Occipital lobe (tissue), 2 donors: ENCODE data around the gene NAP1L1. TPM values are rescaled to one million over a fixed set of nuclear protein-coding genes. Genes with fewer than 3 reads are reported as not detected.
A peak's percentile ranks its signal among the peaks of the same experiment; 100 is the strongest.

ENCODE experiments used
- DNase-seq: peaks from one replicate; lab custom pipeline; 2025; lab: John Stamatoyannopoulos, UW
- total RNA-seq: library from RNA; depleted of rRNA; stranded (reverse); fragments of >200 nt; gene quantifications from one replicate; pipeline ENCODE4 v1.2.3, GENCODE V29; 2014

Gene NAP1L1
- total RNA-seq, 1 donor from 2014 or later = 191 TPM

DNA sequence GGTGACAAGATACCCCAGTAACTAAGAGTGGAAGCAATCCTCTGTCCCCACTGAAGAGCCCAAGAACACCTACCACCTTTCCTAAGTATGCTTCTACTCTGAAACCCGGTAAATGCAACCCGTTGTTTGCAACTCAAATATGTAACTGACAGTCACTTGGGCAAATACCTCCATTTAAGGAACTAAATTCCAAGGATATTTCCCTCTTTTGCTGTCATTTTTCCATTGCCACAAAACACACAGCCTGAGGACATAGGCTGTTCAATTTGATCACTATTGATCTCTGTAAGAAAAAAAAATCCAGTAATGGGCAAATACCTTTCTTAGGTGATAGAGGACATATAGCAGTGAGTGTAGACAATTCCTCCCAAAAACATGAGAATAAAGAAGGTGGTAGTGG is 46.3 kb downstream of the NAP1L1 start:
- DNase-seq = no peak

DNA sequence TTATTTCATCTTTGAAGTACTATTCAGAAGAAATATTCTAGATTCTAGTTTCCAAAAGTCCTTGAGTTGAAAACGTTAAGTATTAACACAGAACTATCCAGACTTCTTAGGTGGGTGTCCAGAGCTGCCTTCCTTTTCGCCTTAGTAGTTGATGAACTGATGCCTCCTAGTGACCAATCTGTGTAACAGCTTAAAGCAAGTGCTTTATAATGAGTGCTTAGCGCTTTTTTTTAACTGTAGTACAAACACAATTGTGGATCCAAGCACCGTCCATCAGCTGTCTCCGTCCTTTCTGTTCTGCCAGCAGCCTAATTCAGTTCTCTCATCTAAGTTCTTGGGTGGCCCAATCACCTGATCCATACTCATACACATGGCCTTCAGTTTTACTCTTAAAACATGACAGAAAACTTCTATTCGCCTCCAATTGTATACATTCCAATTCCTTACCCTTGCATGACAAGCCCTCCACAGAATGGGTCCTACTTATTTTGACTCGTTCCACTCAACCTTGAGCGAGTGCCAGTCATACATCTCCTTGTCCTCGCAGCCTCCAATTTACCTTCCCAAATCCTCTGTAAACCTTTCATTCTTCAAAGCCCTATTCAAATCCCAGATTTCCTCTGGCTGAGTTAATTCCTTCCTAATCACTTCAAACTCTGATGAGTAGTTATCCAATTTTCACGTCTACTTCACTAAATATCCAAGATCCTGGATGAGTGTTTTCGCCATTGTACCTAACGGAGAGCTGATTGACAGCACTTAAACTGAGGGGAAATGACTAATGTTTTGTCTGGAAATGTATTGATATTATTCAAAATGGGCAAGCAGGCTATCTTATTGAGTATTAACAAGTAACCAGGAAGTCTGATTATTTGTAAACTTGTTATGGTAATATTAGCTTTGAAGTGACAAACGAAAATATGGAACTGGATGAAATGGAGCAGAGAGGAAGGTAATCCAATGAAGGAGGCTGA is 47.1 kb downstream of the NAP1L1 start:
- peak; percentile 5 for DNase-seq

DNA sequence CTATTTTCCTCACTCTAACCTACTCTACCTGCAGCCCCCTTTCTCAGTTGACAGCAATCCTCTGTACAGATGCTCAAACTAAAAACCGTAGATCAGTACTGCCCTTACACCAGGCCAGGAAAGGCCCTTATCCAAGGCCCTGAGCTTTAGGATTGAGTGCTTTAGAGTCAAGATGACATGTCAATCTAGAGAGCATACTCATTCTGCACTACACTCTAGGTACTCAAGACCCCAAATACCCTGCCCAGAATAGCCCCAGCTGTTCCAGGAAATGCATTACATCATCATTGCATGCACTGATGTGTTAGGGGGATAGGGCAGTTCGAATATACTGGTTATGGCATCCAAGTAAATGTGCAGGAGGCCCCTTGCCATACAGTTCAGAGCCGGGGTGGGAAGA is 49.4 kb downstream of the NAP1L1 start:
- DNase-seq = no peak

DNA sequence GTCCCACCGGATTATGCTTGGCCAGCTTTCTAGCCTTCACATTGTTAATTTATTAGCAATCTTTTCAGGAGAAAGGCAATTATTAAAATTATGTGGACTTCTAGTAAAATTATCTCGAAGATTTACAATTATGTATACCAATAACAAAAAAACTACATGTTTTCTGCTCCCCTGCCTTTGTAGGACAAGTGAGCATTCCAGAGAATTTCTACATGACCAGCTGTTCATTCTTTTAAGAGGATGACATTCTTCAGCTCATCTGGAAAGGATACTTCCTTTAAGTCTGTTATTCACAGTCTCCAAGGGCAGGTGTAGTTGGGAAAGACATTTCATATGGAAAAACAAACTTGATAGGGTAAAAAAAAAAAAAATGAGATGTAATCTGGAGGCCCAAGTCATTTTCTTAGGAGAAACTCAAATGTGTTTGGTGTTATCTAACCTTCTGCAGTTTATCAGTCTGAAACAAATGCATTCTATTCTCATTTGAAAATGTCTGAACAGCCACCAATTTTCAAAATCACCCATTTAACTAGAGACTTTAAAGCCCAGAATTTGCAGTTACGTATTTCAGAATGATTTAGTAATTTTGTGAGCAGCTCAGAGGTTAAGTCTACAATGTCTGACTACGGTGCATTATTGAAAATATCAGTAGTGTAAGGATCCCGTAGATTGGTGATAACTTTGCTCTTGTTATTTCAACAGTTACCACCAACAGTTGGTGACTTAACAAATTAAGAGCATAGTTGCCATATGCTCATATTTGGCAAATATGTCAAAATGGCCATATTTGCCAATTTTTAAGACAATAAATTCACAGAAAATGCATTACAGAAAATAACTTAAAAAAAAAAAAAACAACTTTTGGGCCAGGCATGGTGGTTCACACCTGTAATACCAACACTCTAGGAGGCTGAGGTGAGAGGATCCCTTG is 51.1 kb downstream of the NAP1L1 start:
- no peak for DNase-seq

DNA sequence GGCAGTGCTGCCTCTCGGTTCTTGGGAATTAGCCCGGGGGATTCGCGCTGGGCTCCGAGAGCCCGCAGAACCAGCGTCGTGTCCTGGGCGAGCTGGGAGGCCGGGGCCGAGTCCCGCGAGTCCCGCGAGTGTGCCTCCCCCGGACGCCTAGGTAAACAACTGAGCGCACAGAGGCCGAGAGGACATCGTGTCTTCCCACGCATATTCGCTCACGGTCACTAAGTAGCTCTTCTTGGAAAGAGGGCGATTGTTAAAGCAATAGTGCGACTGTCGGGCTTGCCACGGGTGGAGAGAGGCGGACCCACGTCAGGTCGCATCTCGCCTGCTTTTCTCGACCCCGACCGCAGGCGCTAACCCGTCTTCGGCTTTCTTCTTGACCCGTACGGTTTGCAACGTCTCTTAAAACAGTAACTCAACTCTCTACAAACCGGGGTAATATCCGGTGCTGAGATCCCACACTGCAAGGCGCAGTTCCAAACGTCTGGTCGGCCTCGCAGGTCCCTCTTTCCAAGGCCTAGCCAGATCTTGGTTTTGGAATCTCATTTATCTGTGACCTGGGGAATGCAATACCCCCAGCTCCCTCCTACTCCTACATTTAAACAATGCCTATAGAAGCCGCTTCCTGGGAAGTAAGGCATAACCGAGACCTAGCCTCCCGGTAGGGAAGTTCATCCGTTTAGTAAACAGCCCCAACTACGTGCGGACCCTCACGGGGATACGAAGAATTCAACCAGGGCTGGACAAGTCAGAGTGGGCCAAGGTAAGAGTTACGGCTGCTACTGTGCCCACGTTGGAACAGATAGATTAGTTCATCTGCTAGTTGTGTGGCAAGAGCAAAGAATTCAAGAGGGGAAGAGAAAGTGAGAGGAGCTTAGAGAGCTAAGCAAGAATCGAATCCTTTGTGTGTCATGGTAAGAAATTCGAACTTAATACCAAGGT is 52.2 kb downstream of the NAP1L1 start:
- DNase-seq = no peak

DNA sequence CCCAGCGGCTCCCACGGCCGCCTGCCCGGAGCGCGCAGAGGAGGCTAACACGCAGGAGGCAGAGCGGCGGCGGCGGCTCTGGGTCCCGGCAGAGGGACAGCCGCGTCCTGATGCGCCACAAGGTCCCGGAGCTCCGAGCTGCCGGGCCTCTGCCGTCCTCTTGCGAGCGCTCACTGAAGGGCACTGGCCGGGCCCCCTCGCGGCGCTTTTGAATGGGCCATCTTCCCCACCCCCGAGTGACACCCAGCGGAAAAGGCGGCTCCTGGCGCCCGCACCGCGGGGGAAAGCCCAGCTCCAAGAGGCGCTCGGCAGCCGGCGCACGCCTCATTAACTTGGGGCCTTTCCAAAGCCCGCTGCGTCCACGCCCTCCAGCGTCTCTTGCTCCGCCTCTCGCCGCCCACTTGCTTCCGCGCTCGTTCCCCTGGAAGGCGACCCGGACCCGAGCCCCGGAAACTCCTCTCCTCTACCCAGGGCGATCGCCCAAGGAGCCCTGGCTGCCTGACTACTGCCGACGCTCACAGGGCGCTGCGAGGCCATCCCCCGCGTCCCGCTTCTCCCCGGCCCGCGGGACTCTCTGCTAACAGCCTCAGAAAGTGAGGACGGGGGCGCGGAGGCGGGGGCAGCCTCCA is 53.0 kb downstream of the NAP1L1 start, which contains the start of gene PHLDA1:
Gene PHLDA1 (minus strand): TSS at position 363 of the 629 bp plus-strand sequence.
- DNase-seq = peak; percentile 92

DNA sequence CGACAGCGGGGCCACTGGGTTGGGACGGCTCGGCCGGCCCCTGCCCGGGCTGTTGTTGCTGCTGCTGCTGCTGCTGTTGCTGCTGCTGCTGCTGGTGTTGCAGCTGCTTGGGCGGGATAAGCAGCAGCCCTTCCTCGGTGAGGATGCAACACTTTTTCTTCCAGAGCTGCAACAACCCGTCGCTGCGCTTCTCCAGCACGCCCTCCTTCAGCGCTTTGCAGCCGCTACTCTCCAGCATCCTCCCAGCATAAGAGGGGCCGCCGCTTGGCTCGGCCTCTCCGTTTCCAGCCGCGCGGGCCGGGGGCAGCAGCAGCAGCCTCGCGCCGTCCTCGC is 53.4 kb downstream of the NAP1L1 start:
- peak; percentile 72 for DNase-seq

DNA sequence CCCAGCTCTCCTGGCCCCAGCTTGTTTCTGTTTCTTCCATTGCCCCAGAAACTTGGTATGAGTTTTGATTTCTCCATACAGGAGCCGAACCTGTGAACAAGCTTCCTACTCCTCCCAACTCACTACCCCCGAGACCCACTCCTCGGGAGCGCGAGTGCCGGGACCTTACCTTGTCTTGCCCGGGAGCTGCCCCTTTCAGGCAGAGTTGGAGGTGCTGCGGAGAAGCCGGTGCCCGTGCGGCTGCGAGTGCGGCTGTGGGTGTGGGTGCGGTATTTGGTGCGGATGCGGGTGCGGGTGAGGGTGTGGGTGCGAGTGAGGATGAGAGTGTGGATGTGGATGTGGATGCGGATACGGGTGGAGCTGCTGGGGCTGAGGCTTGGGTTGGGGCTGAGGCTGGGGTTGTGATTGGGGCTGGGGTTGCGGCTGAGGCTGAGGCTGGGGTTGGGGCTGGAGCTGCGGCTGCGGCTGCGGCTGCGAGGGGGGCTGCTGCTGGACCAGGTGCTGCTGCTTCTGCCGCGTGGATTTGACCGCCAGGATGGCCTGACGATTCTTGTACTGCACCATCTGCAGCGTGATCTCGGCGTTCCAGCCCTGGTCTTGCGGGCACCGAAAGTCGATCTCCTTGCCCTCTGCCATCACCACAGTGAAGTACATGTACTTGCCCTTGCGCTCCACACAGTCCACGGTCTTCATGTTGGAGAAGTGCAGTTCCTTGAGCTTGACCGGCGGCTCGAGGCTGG is 54.0 kb downstream of the NAP1L1 start:
- DNase-seq = no peak

DNA sequence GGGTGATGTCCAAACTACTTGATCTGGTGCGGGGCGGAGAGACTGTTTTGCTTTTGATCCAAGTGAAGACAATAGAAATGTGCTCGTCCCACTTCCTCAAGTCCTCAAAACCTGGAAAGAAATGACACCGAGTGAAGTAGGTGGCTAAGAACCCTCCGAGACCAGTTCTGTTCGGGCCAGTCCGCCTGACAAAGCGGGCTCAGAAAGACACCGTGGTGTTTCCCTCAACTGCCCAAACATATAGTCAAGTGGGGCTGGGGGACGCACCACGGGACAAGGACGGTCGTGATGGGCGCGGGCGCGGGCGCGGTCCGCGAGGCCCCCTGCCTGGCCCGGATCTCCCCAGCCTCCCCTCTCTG is 54.5 kb downstream of the NAP1L1 start:
- DNase-seq = no peak

DNA sequence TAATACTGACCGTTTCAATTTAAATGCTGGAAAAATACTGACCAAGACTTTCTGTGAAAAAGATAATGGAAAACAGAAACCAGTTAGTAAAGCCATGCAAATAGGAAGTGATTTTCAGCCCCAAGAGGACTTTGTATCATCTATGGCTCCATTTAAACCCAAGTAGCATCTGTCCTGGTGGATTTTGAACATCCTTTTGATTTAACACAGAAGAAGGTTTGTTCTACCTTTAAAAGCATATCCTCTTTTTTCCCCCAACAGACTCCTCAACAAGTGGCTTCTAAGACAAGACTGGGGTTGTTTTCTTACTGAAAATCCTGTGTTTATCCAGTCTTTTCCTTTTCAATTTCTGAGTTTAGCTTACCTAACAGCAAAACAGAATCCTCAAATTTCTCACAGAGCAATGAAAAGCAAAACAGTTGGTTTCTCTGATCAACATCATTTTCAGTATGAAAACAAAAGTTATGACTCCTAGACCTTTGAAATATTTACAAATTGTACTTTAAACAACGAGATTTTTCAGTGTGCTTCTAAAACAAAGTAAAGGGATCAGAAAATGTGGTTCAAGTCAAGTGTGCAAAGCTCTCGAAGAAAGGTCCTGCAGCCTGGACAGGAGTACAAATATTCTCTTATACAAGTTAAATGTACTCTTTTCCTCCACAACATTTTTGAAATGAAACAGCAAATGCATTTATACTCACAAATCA is 55.8 kb downstream of the NAP1L1 start:
- no peak for DNase-seq

DNA sequence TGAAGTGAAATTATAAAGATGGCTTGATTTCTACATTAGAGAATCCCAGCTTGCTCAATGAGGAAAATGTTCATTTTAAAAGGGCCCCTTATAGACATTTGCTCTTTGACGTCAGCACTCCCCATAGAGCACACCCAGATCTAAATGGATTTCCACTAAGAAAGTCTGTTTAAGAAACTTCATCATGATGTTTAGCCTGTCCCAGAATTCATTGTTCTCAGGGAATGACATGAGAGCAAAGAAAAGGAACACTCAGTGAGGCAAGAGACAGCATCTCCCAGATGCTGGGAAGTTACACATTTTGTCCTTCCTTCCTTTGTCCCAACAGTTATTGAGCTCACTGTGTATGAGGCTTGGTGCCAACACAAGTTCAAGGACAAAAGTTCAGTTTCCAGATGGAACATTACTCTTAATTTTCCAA is 57.8 kb downstream of the NAP1L1 start:
- no peak for DNase-seq

DNA sequence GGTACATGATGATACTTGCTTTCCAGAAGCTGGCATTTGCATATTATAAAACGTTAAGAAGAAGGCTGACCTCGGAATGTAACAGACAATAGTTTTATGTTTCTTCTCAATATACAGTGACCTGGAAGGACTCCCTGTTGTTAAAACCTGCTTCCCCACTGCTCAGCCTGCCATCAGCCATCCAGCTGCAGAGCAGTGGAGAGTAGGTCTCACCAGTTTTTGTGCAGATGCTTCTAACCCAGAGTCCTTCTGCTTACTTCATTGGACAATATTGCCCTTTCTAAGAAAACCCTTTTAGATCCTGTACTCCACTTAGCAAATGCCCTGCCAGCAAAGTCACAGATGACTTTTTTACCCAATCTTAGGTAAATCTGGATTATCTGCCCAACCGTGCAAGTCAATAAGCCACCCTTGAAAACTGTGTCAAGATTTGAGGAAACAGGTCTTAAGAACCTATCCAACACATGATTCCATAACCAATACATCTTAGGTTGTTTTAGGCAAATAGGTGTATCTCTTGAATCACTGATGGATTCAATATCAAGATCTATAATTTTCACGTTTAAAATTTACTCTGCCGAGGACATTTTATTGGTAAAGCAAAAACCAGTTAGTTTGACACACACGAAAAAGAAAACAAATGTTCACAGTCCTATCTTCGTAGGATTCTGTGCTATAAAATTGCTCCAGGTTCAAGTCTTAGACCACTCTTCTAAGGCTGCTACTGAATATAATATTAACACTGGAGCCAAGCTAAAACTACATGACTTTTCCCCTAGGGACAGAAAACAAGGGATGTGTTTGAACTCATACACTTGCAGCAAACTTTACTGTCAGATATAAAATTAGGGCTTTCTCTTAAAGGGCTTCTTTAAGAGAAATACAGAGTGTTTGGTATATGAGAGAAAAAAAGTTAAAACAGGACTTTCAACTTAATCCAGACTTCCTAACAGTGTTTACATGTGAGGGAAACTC is 58.6 kb downstream of the NAP1L1 start:
- no peak for DNase-seq

DNA sequence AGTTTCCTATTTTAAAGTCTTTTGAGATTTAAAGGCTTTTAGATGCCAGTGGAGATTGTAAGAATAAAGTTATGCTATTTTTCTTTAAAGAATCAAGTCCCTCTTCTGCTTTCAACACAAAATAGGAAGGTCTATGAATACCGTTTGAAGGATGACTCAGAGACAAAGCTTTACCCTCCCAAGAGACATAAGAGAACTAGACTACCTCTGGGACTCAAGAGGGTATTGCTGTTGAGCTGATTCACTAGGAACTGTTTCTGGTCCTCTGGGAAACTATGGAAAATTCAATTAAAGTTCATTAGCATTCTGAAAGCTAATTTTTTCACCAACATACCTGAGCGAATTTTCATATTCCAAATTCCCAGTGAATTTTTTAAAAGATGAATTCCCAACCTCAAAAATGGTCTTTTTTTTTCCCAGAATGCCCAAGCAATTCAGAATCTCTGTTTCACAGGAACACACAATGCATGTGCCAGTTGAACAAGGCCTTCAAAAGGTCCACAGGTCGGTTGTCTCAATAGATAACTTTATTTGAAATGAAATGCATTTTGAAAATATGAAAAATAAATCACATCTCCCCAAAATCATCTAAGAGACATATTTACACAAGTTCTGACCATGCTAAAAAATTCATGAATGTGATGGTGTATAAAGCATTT is 59.4 kb downstream of the NAP1L1 start:
- no peak for DNase-seq

DNA sequence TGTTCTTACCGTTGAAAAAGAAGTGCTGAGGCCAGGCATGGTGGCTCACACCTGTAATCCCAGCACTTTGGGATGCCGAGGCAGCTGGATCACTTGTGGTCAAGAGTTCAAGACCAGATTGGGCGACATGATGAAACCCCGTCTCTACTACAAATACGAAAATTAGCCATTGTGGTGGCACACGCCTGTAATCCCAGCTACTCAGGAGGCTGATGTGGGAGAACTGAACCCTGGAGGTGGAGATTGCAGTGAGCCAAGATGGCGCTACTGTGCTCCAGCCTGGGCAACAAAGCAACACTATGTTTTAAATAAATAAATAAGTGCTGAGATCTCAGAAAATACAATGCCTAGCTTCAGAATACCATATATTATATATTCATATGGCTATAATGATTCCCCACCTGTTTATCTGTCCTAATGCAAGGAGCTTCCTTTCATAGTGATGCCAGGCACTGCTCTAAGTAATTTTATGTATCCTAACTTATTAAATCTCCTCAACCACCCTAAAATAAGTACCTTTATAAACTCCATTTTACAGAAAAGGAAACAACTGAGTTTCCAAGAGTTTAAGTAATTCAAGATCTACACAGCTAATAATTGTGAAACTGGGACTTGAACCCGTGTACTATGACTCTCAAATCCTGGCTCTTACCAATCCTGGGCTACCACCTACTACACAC is 60.2 kb downstream of the NAP1L1 start:
- DNase-seq = no peak

DNA sequence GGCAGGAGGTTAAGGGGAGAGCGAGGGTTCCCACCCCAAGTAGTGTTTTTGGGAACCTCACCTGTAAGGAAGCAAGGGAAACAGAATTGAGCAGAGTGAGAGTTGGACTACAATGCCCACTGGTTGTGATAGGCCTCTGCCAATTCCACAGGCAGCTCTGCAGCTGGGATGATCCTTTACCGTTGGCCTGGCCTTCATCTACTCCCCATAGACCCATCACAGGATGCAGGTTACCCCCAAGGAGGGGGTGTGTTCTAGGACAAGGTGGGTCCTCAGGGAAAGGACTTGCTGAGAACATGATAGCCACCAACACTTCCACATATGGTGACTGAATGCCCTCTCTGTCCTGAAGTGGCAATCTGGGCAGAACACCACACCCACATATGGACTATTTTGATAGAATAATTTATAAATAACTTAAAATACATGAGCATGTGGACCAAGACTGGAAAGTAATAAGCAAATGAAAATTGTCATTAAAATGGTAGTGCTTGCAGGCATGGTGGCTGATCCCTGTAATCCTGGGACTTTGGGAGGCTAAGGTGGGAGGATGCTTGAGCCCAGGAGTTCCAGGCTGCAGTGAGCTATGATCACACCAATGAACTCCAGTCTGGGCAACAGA is 61.3 kb downstream of the NAP1L1 start:
- DNase-seq = no peak

DNA sequence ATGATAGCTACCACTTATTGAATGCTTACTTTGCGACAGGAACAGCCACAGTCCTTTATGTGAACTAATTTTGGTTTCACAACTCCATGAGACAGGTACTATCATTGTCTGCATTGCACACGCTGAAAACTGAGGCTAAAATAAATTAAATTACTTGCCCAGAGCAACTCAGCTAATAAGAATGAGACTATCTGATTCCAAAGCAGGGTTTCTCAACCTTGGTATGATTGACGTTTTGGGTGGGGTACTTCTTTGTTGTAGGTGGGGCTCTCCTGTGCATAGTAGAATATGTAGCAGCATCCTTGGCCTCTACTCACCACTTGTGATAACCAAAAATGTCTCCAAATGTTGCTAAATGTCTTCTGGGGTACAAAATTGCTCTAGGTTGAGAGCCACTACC is 62.0 kb downstream of the NAP1L1 start:
- no peak for DNase-seq
